K562 (cell line): Measurements from ENCODE around the gene PLA1A.

Source experiments
- ESRRA ChIP-seq: fragments of 450-650 bp; IDR thresholded peaks from 2 replicates; pipeline ENCODE4 v1.6.1; 2014; ENCODE audit warnings: low read depth, mild to moderate bottlenecking, moderate library complexity, borderline replicate concordance
- TF ChIP-seq, protein P1 (sequence below): sonication (generic); formaldehyde crosslinking; IDR thresholded peaks from 2 replicates; pipeline ENCODE4 v1.9.0; 2022; ENCODE audit warnings: mild to moderate bottlenecking, missing genetic modification reagents

DNA sequence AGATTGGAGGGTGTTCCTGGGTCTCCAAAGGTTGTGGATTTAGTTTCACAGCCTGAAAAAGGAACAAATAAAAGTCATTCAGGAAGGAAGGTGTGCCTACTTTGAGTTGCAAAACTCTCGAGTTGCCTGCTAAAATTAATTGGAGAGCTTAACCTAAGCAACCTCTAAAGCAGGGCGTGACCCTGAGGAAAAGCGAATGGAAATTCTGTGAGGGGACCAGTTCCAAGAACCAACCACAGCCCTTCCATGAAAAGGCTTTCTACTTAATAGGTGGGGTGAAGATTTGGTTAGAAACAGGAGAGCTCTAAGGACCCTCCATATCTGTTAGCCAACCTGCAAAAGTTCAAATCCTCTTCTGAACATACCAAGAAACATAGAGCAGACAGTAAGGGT, 39.8 kb upstream of the PLA1A start:
- TF ChIP-seq, protein P1, sequence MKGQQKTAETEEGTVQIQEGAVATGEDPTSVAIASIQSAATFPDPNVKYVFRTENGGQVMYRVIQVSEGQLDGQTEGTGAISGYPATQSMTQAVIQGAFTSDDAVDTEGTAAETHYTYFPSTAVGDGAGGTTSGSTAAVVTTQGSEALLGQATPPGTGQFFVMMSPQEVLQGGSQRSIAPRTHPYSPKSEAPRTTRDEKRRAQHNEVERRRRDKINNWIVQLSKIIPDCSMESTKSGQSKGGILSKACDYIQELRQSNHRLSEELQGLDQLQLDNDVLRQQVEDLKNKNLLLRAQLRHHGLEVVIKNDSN (CRISPR knock-in tag): no peak
- TF ChIP-seq ESRRA: peak; percentile 37; the same call in 1 of the 2 replicates
